Mesenchymal stem cell (in vitro differentiated cells and primary cell): ENCODE measurements around the gene RPLP1.

Experiments
- DNase-seq: peaks from one replicate; pipeline ENCODE4 v3.0.0-alpha.2; 2013
- H2AFZ ChIP-seq: one replicate; pipeline ENCODE4 v1.6.1; 2013; ENCODE audit warnings: low read depth, mild to moderate bottlenecking, control low read depth, inconsistent platforms, low read length, moderate library complexity
- H2AK5ac ChIP-seq: 2 replicates; pipeline ENCODE4 v1.6.1; 2013; ENCODE audit warnings: low read length, moderate library complexity, mild to moderate bottlenecking, inconsistent platforms; ENCODE audit not compliant: severe bottlenecking
- H2BK120ac ChIP-seq: one replicate; pipeline ENCODE4 v1.6.1; 2013; ENCODE audit warnings: low read depth, mild to moderate bottlenecking, inconsistent platforms, low read length, moderate library complexity
- H2BK12ac ChIP-seq, 2 experiments: one replicate each; pipeline ENCODE4 v1.6.1; 2013; ENCODE audit warnings: inconsistent platforms in 2 of 2, low read length in 2 of 2, mild to moderate bottlenecking in 2 of 2, moderate library complexity in 2 of 2, control low read depth in 1 of 2
- H2BK15ac ChIP-seq: one replicate; pipeline ENCODE4 v1.6.1; 2013; ENCODE audit warnings: mild to moderate bottlenecking, low read depth, inconsistent platforms; ENCODE audit not compliant: poor library complexity, severe bottlenecking
- H2BK5ac ChIP-seq: 2 replicates; pipeline ENCODE4 v1.6.1; 2013; ENCODE audit warnings: low read depth, mild to moderate bottlenecking, low read length, control low read depth, inconsistent platforms; ENCODE audit not compliant: poor library complexity, severe bottlenecking
- H3K14ac ChIP-seq, 2 experiments: one replicate each; pipeline ENCODE4 v1.6.1; 2013; ENCODE audit warnings: inconsistent platforms in 2 of 2, low read length in 2 of 2, control low read depth in 1 of 2, mild to moderate bottlenecking in 1 of 2, moderate library complexity in 1 of 2
- H3K18ac ChIP-seq, 2 experiments: one replicate each; pipeline ENCODE4 v1.6.1; 2013; ENCODE audit warnings: inconsistent platforms in 2 of 2, low read length in 2 of 2, control low read depth in 1 of 2, low read depth in 1 of 2, mild to moderate bottlenecking in 1 of 2
- H3K23ac ChIP-seq, 2 experiments: one replicate each; pipeline ENCODE4 v1.6.1; 2013; ENCODE audit warnings: inconsistent platforms in 2 of 2, low read length in 2 of 2, mild to moderate bottlenecking in 2 of 2, moderate library complexity in 2 of 2, control low read depth in 1 of 2
- H3K27ac ChIP-seq: 2 replicates; pipeline ENCODE4 v1.5.1; 2013; ENCODE audit warnings: mild to moderate bottlenecking, moderate library complexity, low read length, control low read depth, inconsistent platforms; ENCODE audit not compliant: poor library complexity, severe bottlenecking
- H3K27me3 ChIP-seq, 2 experiments: 2 replicates each; pipeline versions ENCODE4 v1.6.1 to v1.7.0; 2013; ENCODE audit warnings: low read length in 2 of 2, mild to moderate bottlenecking in 2 of 2, moderate library complexity in 2 of 2, control low read depth in 1 of 2, inconsistent platforms in 1 of 2; ENCODE audit not compliant: control insufficient read depth in 1 of 2, insufficient read depth in 1 of 2
- H3K36me3 ChIP-seq, 2 experiments: 2 replicates each; pipeline versions ENCODE4 v1.6.1 to v1.7.0; 2013; ENCODE audit warnings: low read length in 2 of 2, control low read depth in 1 of 2, inconsistent platforms in 1 of 2, low read depth in 1 of 2, mild to moderate bottlenecking in 1 of 2; ENCODE audit not compliant: insufficient read depth in 2 of 2, control insufficient read depth in 1 of 2
- H3K4ac ChIP-seq, 2 experiments: one replicate each; pipeline ENCODE4 v1.6.1; 2013; ENCODE audit warnings: inconsistent platforms in 2 of 2, low read length in 2 of 2, mild to moderate bottlenecking in 2 of 2, moderate library complexity in 2 of 2, control low read depth in 1 of 2, low read depth in 1 of 2
- H3K4me1 ChIP-seq: 2 replicates; pipeline ENCODE4 v1.6.1; 2013; ENCODE audit warnings: low read depth, low read length, control low read depth; ENCODE audit not compliant: control insufficient read depth, insufficient read depth
- H3K4me2 ChIP-seq: 2 replicates; pipeline ENCODE4 v1.6.1; 2013; ENCODE audit warnings: low read length, mild to moderate bottlenecking, inconsistent platforms; ENCODE audit not compliant: poor library complexity, severe bottlenecking
- H3K4me3 ChIP-seq, 2 experiments: 2 replicates each; pipeline versions ENCODE4 v1.5.1 to v1.7.0; 2013; ENCODE audit warnings: low read length in 2 of 2, mild to moderate bottlenecking in 2 of 2, control low read depth in 1 of 2, low read depth in 1 of 2; ENCODE audit not compliant: insufficient read depth in 1 of 2
- H3K79me1 ChIP-seq: replicated peaks from 2 replicates; pipeline ENCODE4 v1.6.1; 2013; ENCODE audit warnings: mild to moderate bottlenecking, control low read depth, low read length, inconsistent platforms; ENCODE audit not compliant: poor library complexity, severe bottlenecking
- H3K9ac ChIP-seq: 2 replicates; pipeline ENCODE4 v1.7.0; 2013; ENCODE audit warnings: mild to moderate bottlenecking, low read length, moderate library complexity
- H3K9me3 ChIP-seq: 2 replicates; pipeline ENCODE4 v1.7.0; 2013; ENCODE audit warnings: mild to moderate bottlenecking, low read length; ENCODE audit not compliant: control insufficient read depth
- H4K8ac ChIP-seq: one replicate; pipeline ENCODE4 v1.6.1; 2013; ENCODE audit warnings: inconsistent platforms, mild to moderate bottlenecking, low read length, moderate library complexity
- H4K91ac ChIP-seq: one replicate; pipeline ENCODE4 v1.6.1; 2013; ENCODE audit warnings: mild to moderate bottlenecking, low read length, inconsistent platforms
- whole genome bisulfite sequencing: methylation state at CpG from one replicate; pipeline ENCODE4 v1.1.7; 2013; ENCODE audit warnings: mixed read lengths; 5-methylcytosine and 5-hydroxymethylcytosine counted together

RPLP1 gene

GRCh38 chr15:69468241-69469121, 15.9 kb downstream of the RPLP1 start:
- Histone ChIP-seq H3K27ac (no peak overlapping the region), H2BK5ac (no peak overlapping the region), H2AK5ac (peak overlapping the region; percentile 30), H2AFZ (no peak overlapping the region), H3K9ac (no peak overlapping the region), H3K79me1 (no peaks in the 10 kb centered on the region), H3K4me1 (peaks cover 21% of the 10 kb centered on the region), H3K27me3 (peaks cover 0 to 21% of the 10 kb centered on the region in 2 experiments), H3K23ac (no peak overlapping the region), H3K18ac (peak overlapping the region in 1 of 2 experiments; percentile 54), H2BK120ac (no peak overlapping the region), H2BK12ac (peak overlapping the region in 1 of 2 experiments; percentile 21), H2BK15ac (no peak overlapping the region), H3K14ac (no peak overlapping the region), H3K4me3 (no peak overlapping the region), H3K36me3 (no peaks in the 10 kb centered on the region), H4K8ac (no peak overlapping the region), H3K4ac (no peak overlapping the region), H4K91ac (no peak overlapping the region), H3K4me2 (no peak overlapping the region), H3K9me3 (no peaks in the 10 kb centered on the region)
- DNase-seq, result peak; percentile 79
- 67% methylated on average over 19 of the region's 19 CpGs for WGBS

GRCh38 chr15:69469467-69470201, 17.0 kb downstream of the RPLP1 start:
- peak overlapping the region in 1 of 2 experiments; percentile 44 for H3K18ac ChIP-seq
- peak overlapping the region in 1 of 2 experiments; percentile 56 for H2BK12ac ChIP-seq
- no peak overlapping the region for H2BK120ac ChIP-seq
- H3K4me3 ChIP-seq, result no peak overlapping the region
- peaks cover 26% of the 10 kb centered on the region for H3K4me1 ChIP-seq
- no peak overlapping the region for H2BK5ac ChIP-seq
- no peak overlapping the region for H3K23ac ChIP-seq
- H3K14ac ChIP-seq, result peak overlapping the region in 1 of 2 experiments; percentile 94
- WGBS, result 95% methylated on average over 8 of the region's 8 CpGs
- no peak overlapping the region for H4K8ac ChIP-seq
- peak overlapping the region; percentile 30 for H2AK5ac ChIP-seq
- H3K4ac ChIP-seq, result no peak overlapping the region
- no peak overlapping the region for H2AFZ ChIP-seq
- no peak overlapping the region for H3K27ac ChIP-seq
- no peak overlapping the region for H3K9ac ChIP-seq
- no peak overlapping the region for H3K4me2 ChIP-seq
- H2BK15ac ChIP-seq, result peak overlapping the region; percentile 1
- peaks cover 0 to 21% of the 10 kb centered on the region in 2 experiments for H3K27me3 ChIP-seq
- H3K9me3 ChIP-seq, result no peaks in the 10 kb centered on the region
- H3K36me3 ChIP-seq, result no peaks in the 10 kb centered on the region
- no peak overlapping the region for H4K91ac ChIP-seq
- DNase-seq, result peak; percentile 49
- H3K79me1 ChIP-seq, result no peaks in the 10 kb centered on the region

- H3K27ac ChIP-seq, result no peak overlapping the region
- H2BK15ac ChIP-seq, result no peak overlapping the region
- no peak overlapping the region for H3K14ac ChIP-seq
- H2AK5ac ChIP-seq, result no peak overlapping the region
- H2BK5ac ChIP-seq, result no peak overlapping the region
- H2BK120ac ChIP-seq, result no peak overlapping the region
- H2BK12ac ChIP-seq, result no peak overlapping the region
- no peak overlapping the region for H3K9ac ChIP-seq
- H4K91ac ChIP-seq, result no peak overlapping the region
- no peak overlapping the region for H3K4me2 ChIP-seq
- no peak overlapping the region for H2AFZ ChIP-seq
- DNase-seq, result no peak
- peaks cover 25% of the 10 kb centered on the region for H3K4me1 ChIP-seq
- no peak overlapping the region for H4K8ac ChIP-seq
- H3K27me3 ChIP-seq, result peaks cover 0 to 21% of the 10 kb centered on the region in 2 experiments
- no peak overlapping the region for H3K23ac ChIP-seq
- no peaks in the 10 kb centered on the region for H3K9me3 ChIP-seq
- H3K79me1 ChIP-seq, result no peaks in the 10 kb centered on the region
- H3K18ac ChIP-seq, result no peak overlapping the region
- no peak overlapping the region for H3K4me3 ChIP-seq
- 83% methylated on average over 4 of the region's 5 CpGs for WGBS
- no peak overlapping the region for H3K4ac ChIP-seq
- H3K36me3 ChIP-seq, result no peaks in the 10 kb centered on the region
These were observed 19.4 kb downstream of the RPLP1 start for GRCh38 chr15:69472046-69472445.

- H3K4me2 ChIP-seq, result no peak overlapping the region
- no peak overlapping the region for H3K4me3 ChIP-seq
- no peak overlapping the region for H2AFZ ChIP-seq
- H2BK5ac ChIP-seq, result no peak overlapping the region
- H2BK15ac ChIP-seq, result no peak overlapping the region
- H3K27me3 ChIP-seq, result peaks cover 0 to 17% of the 10 kb centered on the region in 2 experiments
- H3K79me1 ChIP-seq, result no peaks in the 10 kb centered on the region
- no peak overlapping the region for H4K8ac ChIP-seq
- no peak overlapping the region for H3K9ac ChIP-seq
- 27% methylated on average over 1 of the region's 6 CpGs for WGBS
- H3K27ac ChIP-seq, result no peak overlapping the region
- peaks cover 24% of the 10 kb centered on the region for H3K4me1 ChIP-seq
- no peak overlapping the region for H3K14ac ChIP-seq
- H4K91ac ChIP-seq, result no peak overlapping the region
- no peak overlapping the region for H3K18ac ChIP-seq
- no peaks in the 10 kb centered on the region for H3K9me3 ChIP-seq
- no peak overlapping the region for H2AK5ac ChIP-seq
- H2BK12ac ChIP-seq, result no peak overlapping the region
- no peak for DNase-seq
- H3K23ac ChIP-seq, result no peak overlapping the region
- no peak overlapping the region for H3K4ac ChIP-seq
- no peak overlapping the region for H2BK120ac ChIP-seq
- no peaks in the 10 kb centered on the region for H3K36me3 ChIP-seq
These were observed 19.9 kb downstream of the RPLP1 start for GRCh38 chr15:69472562-69472961.
